UCSD-AML1 (cell line): Measurements from ENCODE around the gene CYBRD1.
"Not testable (repeated sequence)": the region's sequence is repeated elsewhere in the genome, so short reads cannot be mapped to it uniquely, and the experiment has no call there.

Source experiments
- DNase-seq: peaks from one replicate; lab custom pipeline; 2025; ENCODE audit not compliant: unreplicated experiment; lab: John Stamatoyannopoulos, UW

CYBRD1 gene

DNA sequence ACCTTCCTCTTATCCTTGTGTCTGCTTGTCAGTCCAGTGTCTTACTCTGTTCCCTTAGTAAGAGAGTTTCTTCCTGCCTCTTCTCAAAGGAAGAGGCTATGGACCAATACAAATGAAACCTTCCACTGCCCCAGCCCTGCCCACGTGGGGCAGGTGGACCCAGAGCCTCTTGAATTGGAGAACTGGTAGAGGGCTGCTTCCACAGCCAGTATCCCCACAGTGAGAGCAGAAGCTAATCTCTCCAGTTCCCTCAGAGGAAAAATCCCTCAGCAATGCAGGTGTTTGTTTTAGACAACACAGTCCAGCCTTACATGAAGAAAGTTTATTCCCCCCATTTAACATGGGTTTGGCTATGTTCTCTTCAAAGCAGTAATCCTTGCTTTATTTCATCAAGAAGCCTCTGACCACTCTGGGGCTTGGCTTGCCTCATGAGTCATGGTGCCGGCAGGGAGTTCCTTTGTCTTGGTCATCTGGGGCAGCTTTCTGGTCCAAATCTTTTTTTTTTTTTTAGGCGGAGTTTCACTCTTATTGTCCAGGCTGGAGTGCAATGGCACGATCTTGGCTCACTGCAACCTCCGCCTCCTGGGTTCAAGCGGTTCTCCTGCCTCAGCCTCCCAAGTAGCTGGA, 6.5 kb upstream of the CYBRD1 start:
- DNase-seq = no peak

DNA sequence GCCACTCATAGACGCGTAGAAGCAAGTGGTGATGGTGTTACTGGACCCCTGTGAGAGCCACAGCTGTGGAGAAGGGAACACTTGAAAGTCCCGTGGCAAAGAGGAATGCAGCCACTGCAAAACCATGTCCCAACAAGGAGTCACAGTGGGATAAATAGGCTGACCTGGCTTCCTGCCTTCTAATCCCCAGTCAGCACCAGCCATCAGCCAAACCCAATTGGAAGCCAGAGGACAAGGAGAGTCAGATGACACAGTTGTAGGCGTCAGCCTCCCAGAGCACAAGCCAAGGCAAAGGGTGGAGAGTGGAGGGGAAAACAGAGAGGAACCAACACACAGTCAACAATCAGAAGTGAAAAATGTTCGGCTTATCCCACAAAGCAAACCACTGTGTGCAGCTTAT, 5.5 kb upstream of the CYBRD1 start:
- DNase-seq = no peak

DNA sequence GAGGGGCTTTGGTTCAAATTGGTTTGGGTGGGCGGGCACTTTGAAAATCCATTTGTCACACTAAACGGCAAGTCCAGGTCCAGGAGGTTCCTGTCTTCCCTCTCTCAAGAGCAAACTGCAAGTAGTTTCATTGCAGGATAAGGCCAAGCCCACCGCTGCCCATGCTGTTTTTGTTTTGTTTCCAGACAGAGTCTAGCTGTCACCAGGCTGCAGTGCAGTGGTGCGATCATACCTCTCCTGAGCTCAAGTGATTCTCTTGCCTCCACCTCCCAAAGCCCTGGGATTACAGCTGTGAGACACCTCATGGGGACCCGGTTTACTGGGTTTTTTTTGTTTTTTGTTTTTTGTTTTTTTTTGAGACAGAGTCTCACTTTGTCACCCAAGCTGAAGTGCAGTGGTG, 1.8 kb upstream of the CYBRD1 start:
- DNase-seq = no peak

GRCh38 chr2:171521361-171522051, 768 bp upstream of the CYBRD1 start:
- DNase-seq = no peak

- peak; percentile 57 for DNase-seq
These were observed 464 bp downstream of the CYBRD1 start for GRCh38 chr2:171522788-171523087.

- DNase-seq = peak; percentile 90
These were observed 1.1 kb downstream of the CYBRD1 start for GRCh38 chr2:171523088-171524017.

- no peak for DNase-seq
These were observed 1.7 kb downstream of the CYBRD1 start for GRCh38 chr2:171524018-171524401.

DNA sequence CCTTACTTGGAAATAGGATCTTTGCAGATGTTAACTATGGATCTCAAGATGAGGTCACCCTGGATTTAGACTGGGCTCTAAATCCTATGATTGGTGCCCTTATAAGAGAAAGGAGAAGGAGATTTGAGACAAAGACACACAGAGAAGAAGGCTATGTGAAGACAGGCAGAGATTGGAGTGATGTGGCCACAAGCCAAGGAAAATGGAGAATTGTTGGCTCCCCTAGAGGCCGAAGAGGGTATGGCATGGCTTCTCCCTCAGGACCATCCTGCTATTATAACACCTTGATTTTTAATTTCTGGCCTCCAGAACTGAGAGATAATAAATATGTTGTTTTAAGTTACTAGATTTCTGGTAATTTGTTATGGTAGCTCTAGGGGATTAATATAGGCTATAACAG, 7.6 kb downstream of the CYBRD1 start:
- no peak for DNase-seq

DNA sequence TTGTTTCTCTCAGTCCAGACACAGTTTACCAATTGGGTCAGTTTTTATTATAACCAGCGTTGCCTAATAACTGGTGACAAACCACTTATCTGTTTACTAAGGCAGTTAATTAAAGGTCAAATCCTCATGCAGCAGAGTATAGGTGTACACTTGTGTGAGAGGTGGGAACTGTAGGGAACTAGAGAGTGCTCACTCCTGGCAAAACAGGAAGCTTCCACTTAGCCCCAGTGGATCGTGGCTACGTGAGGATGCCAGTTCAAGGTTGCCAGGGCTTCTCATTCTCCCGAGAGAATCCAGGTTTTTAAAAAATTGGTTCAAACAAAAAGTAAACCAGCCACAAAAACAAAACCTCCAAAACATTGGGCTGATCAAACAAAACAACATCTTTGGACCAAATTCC, 8.1 kb downstream of the CYBRD1 start:
- no peak for DNase-seq

DNA sequence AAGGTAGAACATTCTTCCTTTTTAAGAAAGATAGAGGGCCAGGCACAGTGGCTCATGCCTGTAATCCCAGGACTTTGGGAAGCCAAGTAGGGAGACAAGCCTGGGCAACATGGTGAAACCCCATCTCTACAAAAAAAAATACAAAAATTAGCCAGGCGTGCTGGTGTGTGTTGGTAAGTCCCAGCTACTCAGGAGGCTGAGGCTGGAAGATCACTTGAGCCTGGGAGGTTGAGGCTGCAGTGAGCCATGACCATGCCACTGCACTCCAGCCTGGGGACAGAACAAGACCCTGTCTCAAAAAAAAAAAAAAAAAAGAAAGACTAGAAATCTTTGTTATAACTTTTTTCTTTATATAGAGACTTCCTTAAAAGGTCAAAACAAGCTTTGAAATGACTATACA, 8.6 kb downstream of the CYBRD1 start:
- DNase-seq = not testable (repeated sequence)

- DNase-seq = no peak
These were observed 9.0 kb downstream of the CYBRD1 start for GRCh38 chr2:171531291-171531690.

GRCh38 chr2:171531836-171532450, 9.7 kb downstream of the CYBRD1 start:
- DNase-seq = no peak

DNA sequence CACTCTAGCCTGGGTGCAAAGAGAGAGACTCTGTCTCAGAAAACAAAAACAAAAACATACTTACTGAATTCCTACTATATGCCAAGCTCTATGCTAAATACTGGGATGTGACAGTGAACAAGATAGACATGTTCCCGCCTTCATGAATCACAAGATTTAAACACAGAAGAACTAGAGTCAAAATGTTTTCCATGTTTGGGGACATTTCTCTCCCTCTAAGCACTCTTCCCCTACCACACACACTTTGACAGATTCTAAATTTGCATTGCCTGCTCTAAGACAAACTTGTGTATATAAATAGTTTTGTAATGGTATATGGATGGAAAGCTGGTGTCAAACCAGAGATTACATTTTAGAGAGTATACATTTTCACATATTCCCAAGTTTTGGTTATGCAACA, 11.1 kb downstream of the CYBRD1 start:
- no peak for DNase-seq

DNA sequence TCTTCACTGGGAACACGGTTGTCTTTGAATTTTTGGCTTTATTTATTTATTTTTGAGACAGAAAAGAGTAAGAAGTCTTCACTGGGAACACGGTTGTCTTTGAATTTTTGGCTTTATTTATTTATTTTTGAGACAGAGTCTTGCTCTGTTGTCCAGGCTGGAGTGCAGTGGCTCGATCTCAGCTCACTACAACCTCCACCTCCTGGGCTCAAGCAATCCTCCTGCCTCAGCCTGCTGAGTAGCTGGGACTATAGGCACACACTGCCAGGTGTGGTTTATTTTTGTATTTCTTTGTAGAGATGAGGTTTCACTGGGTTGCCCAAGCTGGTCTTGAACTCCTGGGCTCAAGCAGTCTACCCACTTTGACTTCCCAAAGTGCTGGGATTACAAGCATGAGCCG, 13.3 kb downstream of the CYBRD1 start:
- not testable (repeated sequence) for DNase-seq

GRCh38 chr2:171540437-171540836, 18.2 kb downstream of the CYBRD1 start:
- DNase-seq = no peak

DNA sequence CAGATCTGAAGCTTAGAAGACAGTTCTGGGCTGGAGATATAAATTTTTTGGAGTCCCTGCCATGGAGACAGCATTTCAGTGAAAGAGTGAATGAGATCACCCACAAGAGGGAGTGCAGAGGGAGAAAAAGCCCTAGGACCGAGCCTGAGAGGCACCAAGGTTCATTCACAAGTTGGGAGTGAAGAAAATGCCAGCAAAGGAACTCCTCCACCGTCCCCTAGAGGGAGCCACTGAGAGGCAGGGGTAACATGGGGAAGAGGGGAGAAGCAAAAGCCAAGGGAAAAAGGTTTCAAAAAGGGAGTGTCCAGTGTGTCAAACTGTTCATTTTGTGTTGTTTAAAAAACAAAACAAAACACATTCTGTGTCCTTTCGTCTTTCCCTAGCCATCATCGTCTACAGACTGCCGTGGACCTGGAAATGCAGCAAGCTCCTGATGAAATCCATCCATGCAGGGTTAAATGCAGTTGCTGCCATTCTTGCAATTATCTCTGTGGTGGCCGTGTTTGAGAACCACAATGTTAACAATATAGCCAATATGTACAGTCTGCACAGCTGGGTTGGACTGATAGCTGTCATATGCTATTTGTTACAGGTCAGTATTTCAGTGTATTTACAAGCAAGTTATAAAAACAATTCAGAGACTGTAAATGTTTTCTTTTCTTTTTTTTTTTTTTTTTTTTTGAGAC, 19.1 kb downstream of the CYBRD1 start:
- DNase-seq = peak; percentile 33

DNA sequence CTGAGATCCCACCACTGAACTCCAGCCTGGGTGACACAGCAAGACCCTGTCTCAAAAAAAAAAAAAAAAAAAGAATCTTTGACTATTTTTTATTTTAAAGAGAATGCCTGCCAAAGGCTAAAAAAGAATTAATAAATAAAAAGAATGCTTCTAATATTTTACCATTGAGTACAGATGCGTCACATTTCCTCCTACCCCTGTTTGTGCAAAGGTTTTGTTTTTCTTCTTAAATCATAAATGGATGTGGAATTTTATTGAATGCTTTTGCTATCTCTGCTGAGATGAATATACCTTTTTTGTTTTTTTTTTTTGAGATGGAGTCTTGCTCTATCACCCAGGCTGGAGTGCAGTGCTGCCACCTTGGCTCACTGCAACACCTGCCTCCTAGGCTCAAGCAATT, 22.8 kb downstream of the CYBRD1 start:
- no peak for DNase-seq

GRCh38 chr2:171547256-171547655, 25.0 kb downstream of the CYBRD1 start:
- no peak for DNase-seq

DNA sequence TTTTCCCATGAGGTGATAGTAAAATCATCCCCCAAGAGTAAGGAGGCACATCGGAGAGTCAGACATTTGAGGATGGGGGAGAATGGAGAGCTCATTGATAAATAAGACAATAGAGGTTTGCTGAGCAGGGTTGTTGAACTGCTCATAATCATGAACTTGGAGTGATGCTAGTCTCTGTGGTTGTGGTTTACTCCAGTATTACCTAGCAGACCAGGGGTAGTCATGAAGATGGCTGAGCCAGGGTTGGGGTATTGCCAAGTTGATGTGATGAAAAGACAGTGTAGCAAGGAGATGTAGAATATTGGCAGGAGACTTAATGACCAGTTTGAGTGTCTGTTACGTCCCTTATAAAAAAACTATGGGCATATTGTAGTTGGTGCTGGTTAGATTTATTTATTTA, 25.4 kb downstream of the CYBRD1 start:
- DNase-seq = no peak

- no peak for DNase-seq
These were observed 28.3 kb downstream of the CYBRD1 start for GRCh38 chr2:171550613-171551012.

DNA sequence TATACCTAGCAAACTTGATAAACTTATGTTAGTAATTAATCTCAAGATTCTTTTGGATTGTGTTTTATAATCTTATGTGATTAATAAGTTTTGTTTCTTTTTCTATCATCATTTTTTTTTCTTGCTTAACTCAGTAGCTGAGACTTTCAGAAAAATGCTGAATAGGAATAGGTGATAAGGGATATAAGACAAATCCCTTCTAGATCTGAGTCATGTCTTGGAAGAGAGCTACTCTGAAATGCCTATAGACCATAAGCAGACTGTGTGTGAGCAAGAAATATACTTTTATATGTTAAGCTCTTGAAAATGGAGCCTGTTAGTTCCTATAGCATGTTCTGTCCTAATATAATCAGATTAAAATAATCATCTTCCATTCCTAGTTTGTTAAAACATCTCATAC, 29.6 kb downstream of the CYBRD1 start:
- DNase-seq = no peak
